COLO668 (cell line): Measurements from ENCODE around the gene PPP1R3F.
A peak's percentile ranks its signal among the peaks of the same experiment; 100 is the strongest.

ENCODE experiments used
- DNase-seq: peaks from one replicate; lab custom pipeline; 2025; ENCODE audit not compliant: unreplicated experiment; lab: John Stamatoyannopoulos, UW

The PPP1R3F gene

DNA sequence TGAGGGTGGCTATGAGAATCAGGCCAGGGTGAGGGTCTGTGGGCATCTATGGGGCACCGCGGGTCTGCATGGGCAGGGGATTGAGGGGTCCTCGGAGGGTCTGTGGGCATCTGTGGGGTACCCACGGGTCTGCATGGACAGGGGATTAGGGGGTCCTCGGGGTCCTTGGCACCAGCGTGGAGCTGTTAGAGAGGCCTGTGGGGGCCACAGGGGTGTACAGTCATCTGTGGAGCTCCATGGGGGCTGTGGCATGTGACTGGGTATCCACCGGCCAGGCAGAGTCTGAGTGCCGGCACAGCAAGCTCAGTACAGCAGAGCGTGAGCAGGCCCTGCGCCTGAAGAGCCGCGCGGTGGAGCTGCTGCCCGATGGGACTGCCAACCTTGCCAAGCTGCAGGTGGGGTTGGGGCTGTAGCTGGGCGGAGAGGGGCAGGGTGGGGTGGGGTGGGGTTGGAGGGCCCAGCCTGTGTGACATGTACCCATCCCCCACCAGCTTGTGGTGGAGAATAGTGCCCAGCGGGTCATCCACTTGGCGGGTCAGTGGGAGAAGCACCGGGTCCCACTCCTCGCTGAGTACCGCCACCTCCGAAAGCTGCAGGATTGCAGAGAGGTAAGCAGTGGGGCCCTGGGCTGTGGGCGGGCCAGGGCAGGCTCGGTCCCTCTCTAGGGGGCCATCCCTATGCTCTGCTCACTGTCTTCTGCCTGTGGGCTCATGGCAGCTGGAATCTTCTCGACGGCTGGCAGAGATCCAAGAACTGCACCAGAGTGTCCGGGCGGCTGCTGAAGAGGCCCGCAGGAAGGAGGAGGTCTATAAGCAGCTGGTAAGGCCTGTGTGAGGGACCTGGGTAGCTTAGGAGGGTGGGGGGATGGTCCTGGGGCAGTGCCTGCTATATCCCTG lies 21.4 kb upstream of the PPP1R3F start:
- DNase-seq, result no peak

- no peak for DNase-seq
Observed at GRCh38 chrX:49249071-49249470, 20.5 kb upstream of the PPP1R3F start.

GRCh38 chrX:49249616-49250015 lies 20.0 kb upstream of the PPP1R3F start:
- no peak for DNase-seq

GRCh38 chrX:49250066-49250465 lies 19.5 kb upstream of the PPP1R3F start:
- DNase-seq, result no peak

GRCh38 chrX:49250578-49250977 lies 19.0 kb upstream of the PPP1R3F start:
- DNase-seq, result no peak

DNA sequence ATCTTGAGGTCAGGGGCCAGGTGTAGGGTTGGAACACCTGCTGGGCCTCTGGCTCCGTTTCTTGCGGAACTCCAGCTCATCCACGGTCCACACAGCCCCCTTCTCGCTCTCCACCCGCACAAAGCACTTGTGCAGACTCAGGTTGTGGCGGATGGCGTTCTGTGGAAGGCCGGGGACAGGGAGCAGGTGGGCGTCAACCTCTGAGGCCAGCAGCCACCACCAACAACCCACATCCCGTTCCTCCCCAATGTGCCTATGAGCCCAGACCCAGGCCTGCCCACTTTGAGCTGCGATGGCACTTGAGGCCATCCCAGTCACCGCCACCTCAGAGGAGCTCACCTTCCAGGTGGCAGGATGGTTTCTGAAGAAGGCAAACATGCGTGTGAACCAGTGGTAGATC lies 18.3 kb upstream of the PPP1R3F start:
- DNase-seq, result no peak

- no peak for DNase-seq
Observed at GRCh38 chrX:49254639-49255038, 15.0 kb upstream of the PPP1R3F start.

- DNase-seq, result no peak
Observed at GRCh38 chrX:49256268-49256995, 13.2 kb upstream of the PPP1R3F start.

DNA sequence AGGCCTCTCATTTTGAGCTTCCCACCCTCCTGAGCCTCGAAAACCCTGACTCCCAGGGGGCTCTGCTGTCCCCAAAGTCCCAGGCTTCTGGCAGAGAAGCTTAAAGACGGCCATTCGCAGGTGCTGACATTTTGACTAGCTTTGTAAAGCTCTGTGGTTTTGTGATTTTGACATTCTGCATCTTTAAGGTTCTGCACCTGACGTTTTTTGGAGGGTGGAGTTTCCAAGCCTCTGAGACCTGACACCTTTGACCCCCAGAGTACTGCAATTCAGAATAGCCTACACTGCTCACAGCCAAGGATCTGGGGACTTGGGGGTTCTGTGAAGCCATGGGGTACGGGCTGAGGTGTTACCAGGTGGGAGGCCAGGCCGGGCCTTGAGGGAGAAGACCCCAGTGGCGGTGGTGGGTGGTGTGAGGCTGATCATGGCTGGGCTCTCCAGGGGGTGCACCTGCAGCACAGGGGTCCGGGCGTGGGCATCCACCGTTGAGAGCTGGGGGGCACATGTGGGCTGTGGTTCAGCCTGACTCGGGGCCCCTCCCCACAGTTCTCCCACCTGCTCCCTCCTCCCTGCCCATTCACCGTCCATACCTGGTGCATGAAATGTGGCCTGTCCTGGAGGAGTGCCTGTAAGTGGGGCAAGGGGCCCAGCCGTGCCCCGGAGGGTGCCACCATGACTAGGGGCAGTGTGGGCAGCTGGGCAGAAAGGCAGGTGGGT lies 12.4 kb upstream of the PPP1R3F start:
- DNase-seq, result no peak

DNA sequence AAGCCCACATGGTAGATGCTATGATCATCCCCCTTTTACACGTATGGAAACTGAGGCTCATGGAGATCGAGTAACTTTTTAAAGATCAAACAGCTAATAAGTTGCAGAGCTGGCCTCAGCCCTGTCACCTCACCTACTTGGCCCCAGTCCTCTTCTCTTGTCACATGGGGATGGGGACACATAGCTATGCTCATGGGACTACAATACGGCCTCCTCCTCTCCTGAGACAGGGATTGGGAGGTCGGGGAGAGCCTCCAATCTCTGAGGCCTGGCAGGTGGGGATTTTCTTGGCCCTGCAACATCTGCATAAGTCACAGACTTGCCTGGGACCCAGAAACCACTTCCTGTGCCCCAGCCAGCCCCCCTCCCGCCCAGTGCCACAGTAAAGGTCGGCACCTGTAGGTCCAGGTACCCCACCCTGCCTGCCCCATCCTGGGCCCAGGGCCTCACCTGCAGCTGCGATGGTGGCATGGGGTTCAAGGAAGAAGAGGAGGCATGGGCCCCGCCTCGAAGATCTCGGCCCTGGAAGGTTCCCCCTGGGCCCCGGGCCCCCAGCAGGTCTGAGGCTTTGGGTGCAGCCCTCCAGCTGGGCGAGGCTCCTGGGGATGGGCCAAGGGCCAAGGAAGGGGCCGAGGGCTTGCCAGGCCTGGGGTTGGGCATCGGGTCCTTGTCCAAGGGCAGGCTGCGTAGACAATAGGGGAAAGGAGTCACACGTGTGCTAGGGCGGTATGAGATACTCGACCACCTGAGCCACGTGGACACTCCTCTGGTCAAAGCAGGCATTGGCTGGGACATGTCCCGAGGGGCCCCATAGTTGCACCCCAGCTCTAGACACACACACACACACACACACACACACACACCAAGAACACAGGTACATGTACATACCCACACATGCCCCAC lies 11.5 kb upstream of the PPP1R3F start:
- DNase-seq, result no peak

DNA sequence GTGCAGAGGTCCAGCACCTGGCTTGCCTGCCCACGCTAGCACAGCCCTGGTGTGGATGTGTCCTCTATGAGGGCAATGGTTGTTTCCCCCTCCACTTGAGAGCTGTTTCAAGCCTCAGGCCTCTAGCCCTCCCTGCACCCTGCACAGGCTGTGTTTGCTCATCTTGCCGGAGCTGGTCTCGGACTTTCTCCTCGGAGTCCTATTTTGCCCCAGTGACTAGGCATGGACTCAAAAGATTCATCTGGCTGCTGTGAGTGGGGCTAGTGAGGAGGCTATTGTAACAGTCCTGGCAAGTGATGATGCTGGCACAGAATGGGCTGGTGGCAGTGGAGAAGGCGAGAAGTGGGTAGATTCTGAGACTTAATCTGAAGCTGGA lies 10.9 kb upstream of the PPP1R3F start:
- no peak for DNase-seq

DNA sequence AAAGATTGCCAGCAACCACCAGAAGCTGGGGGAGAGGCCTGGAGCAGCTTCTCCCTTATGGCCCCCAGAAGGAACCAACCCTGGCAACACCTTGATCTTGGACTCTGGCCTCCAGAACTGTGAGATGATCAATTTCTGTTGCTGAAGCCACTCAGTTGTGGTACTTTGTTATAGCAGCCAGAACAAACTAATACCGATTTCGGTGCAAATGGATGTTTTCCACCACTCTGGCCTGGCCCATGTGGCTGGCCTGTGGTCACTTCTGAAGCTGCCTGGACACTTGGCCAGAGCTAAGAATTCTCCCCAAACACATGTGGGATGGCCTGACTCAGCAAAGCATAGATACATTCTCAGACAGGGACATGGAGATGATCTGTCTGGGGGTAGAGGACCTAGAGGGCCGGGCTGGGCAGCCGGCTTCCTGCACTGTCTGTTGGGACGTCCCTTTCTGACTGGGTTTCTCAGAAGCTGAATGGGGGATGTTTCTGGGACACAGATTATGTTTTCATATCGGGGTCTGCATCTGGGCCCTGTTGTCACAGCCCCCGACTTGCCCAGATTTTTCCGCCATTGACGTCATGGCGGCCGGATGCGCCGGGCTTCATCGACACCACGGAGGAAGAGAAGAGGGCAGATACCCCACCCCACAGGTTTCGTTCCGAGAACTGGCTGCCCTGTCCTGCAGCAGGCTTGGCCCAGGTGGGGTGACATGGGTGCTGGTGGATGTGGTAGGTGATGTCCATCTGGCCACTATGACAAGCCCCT lies 9.2 kb upstream of the PPP1R3F start:
- DNase-seq, result no peak

DNA sequence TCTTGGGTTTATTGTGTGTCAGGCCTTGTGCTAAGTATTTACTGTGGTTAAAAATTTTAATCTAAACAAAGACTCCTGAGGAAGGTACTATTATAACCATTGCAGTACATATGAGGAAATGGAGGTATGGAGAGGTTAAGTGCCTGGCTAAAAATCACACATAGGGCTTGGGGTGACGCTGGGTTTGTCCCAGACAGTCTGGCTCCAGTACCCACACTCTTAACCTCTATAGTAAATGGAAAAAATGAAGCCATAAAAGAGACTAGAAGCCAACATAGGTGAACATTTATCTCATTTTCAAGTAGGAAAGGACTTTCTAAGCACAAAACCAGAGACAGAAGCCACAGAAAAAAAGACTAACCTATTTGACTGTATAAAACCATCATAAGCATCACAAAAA lies 7.0 kb upstream of the PPP1R3F start:
- DNase-seq, result no peak

GRCh38 chrX:49263631-49264030 lies 6.0 kb upstream of the PPP1R3F start:
- DNase-seq, result no peak

- no peak for DNase-seq
Observed at GRCh38 chrX:49264460-49264859, 5.1 kb upstream of the PPP1R3F start, which contains the start of gene FOXP3. Gene FOXP3, minus strand, starts transcription at chrX:49264710. Its CDS starts 6,205 bp downstream, at chrX:49258505.

DNA sequence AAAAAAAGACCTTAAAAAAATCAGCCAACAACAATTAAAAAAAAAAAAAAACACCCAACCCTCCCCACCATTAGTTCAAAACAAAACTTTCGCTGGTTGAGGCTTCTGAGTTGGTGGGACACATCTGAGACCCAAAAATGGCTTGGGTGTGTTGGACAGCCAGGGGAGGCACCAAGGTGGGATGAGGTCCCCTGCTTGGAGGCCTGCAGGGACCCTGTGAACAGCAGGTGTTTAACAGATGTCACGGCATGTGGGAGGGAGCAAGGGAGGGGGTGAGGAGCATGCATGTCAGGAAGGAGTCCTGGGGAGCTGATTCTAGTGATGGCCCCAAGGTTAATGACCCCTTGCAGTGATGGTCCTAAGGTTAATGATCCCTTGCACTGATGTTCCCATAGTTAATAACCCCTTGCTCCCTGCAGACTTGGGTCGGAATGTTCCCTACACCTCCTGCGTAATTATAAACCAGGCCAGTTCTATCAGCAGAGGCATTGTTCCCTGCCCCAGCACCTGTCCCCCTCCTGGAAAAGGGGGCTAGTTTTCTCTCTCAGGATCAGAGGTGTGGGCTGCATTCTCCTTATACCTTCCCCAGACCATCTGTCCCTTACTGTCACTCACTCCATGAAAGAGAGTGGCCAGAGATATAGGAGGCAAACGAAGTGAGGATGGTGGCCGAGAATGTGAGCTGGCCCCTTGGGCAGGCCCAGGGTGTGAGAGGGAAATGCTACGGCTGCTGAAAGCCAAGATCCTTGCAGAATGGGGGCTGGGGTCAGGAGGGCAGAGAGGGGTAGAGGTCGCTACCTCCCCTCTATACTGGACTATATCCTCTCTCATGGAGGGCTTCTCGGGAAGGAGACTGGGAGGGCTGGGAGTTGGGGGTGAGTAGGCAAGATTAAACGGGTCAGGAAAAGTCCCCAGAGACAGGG lies 2.8 kb upstream of the PPP1R3F start:
- no peak for DNase-seq

DNA sequence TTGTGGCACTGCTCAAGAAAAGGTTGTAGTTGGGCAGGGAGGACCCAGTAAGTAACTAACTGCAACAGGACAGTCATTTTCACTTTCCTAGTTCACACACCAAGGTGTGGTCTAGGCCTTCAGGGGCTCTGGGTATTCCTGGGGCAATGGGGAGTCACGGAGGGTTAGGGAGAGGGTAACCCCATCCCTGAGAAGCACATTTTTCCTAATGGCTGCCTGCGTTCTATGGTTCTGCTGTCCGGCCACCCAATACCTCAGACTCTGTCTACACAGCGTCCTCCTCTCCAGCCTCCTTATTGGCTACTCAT lies 937 bp upstream of the PPP1R3F start:
- DNase-seq, result no peak

DNA sequence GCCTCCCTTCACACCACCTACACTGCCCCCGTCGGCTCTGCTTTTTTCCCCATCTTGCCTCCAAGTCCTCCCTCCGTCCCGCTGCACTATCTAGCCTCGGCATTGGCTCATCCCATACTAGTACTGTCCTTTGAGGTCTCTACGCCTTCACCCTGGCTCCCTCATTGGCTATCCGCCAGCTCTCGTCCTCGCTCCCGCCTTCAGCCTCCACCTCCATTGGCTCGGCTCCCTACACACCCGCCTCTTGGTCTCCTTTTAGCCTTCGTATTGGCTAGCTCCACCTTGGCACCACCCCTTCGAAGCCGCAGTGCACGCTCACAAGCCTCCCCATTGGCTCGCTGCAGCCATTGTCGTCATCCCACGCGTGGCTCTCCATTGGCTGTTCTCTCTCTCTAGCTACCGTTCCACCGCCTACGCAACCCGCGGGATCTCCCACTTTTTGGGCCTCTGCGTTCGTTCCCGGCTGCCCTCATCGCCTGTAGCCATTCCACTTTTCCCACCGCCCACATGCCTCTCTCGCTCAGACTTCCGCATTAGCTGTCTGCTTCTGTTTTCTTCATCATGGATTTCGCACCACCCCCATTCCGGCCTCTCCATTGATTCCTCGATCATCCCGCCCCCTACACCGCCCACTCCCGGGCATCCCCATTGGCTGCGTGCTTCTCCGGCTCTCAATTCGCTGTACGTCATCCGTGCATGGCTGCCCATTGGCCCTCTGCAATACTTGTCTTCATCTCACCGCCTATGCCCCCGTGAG lies 405 bp upstream of the PPP1R3F start:
- peak; percentile 96 for DNase-seq
